T-cell (primary cell): ENCODE results near the gene P3H1. TPM values are rescaled to one million over a fixed set of nuclear protein-coding genes. Genes with fewer than 3 reads are reported as not detected.

ENCODE experiments used
- ATAC-seq, 4 experiments: fragments of 200-7000 bp in 3 of 4; fragments of 150-1000 bp in 1 of 4; cut with Tn5 transposase; replicated peaks in 1 of 4; 1 replicate in 3 of 4; 2 replicates in 1 of 4; pipeline ENCODE4 v1.10.0; 2021; ENCODE audit warnings: moderate library complexity in 3 of 4, mild to moderate bottlenecking in 2 of 4, moderate number of reproducible peaks in 1 of 4
- CTCF ChIA-PET, 2 donors: fragments of 300-600 bp; sonication (Branson Sonifier 250); formaldehyde crosslinking; loops; one replicate each; lab custom pipeline; 2022; ENCODE audit warnings: antibody characterized with exemption in 2 of 2; lab: Charles Lee
- POLR2A ChIA-PET, 2 donors: fragments of 300-600 bp; sonication (Branson Sonifier 250); formaldehyde crosslinking; loops; one replicate each; lab custom pipeline; 2022; ENCODE audit warnings: antibody characterized with exemption in 2 of 2; lab: Charles Lee
- DNase-seq, 35 experiments: peaks; one replicate each; pipeline versions ENCODE4 v3.0.0 to v3.0.0-alpha.2; 2013 to 2023
- H3K27ac ChIP-seq: one replicate; pipeline ENCODE4 v1.5.1; 2013; ENCODE audit warnings: low read length
- H3K27me3 ChIP-seq, 2 experiments: replicated peaks in 1 of 2; 1 replicate in 1 of 2; 2 replicates in 1 of 2; pipeline versions ENCODE4 v1.6.1 to v1.7.0; 2013; ENCODE audit warnings: low read length in 1 of 2, mixed read lengths in 1 of 2; ENCODE audit not compliant: control insufficient read depth in 2 of 2, insufficient read depth in 2 of 2; ENCODE audit errors: extremely low read depth in 1 of 2
- H3K36me3 ChIP-seq, 2 donors: 1 replicate in 1 of 2; 2 replicates in 1 of 2; pipeline versions ENCODE4 v1.6.1 to v1.7.0; 2013; ENCODE audit warnings: low read length in 1 of 2; ENCODE audit not compliant: control insufficient read depth in 2 of 2, insufficient read depth in 1 of 2; ENCODE audit errors: extremely low read depth in 1 of 2
- H3K4me1 ChIP-seq, 2 experiments: 1 replicate in 1 of 2; 2 replicates in 1 of 2; pipeline versions ENCODE4 v1.6.1 to v1.7.0; 2013; ENCODE audit warnings: low read length in 2 of 2, mixed read lengths in 1 of 2; ENCODE audit not compliant: insufficient read depth in 2 of 2, control insufficient read depth in 1 of 2; ENCODE audit errors: extremely low read depth in 1 of 2
- H3K4me3 ChIP-seq, 2 donors: 1 replicate in 1 of 2; 2 replicates in 1 of 2; pipeline versions ENCODE4 v1.5.1 to v1.7.0; 2013; ENCODE audit warnings: mild to moderate bottlenecking in 2 of 2, low read length in 1 of 2, moderate library complexity in 1 of 2; ENCODE audit not compliant: control insufficient read depth in 1 of 2; ENCODE audit errors: extremely low read depth in 1 of 2
- H3K9me3 ChIP-seq: 2 replicates; pipeline ENCODE4 v1.7.0; 2013
- H3K27ac Mint-ChIP-seq, 2 donors: one replicate each; pipeline ENCODE4 v1.8.0; 2020 to 2021; ENCODE audit warnings: mild to moderate bottlenecking in 2 of 2, mixed read lengths in 2 of 2
- H3K27me3 Mint-ChIP-seq, 2 donors: one replicate each; pipeline ENCODE4 v1.8.0; 2021 to 2022; ENCODE audit warnings: mixed read lengths in 2 of 2
- H3K36me3 Mint-ChIP-seq: one replicate; pipeline ENCODE4 v1.8.0; 2021; ENCODE audit warnings: mixed read lengths
- H3K4me1 Mint-ChIP-seq, 3 donors: one replicate each; pipeline ENCODE4 v1.8.0; 2020 to 2022; ENCODE audit warnings: mixed read lengths in 3 of 3, mild to moderate bottlenecking in 1 of 3
- H3K4me3 Mint-ChIP-seq, 3 donors: one replicate each; pipeline ENCODE4 v1.8.0; 2020 to 2022; ENCODE audit warnings: mild to moderate bottlenecking in 3 of 3, mixed read lengths in 3 of 3, moderate library complexity in 3 of 3
- H3K9me3 Mint-ChIP-seq, 3 donors: one replicate each; pipeline ENCODE4 v1.8.0; 2020 to 2022; ENCODE audit warnings: mixed read lengths in 3 of 3
- WGBS: methylation state at CpG from one replicate; pipeline ENCODE4 v1.1.5; 2013; ENCODE audit warnings: missing lambda C conversion rate; ENCODE audit not compliant: insufficient coverage; 5-methylcytosine and 5-hydroxymethylcytosine counted together
- total RNA-seq, 35 experiments: library from RNA in 6 of 35; stranded (reverse) in 6 of 35; fragments of 120-200 nt in 1 of 35; gene quantifications; one replicate each; pipeline versions ENCODE4 v1.2.1 to v1.2.4 and lab custom pipeline; 2013 to 2026

Gene P3H1
- total RNA-seq, 5 donors from 2014 or later (not counting 1 experiment from before 2014, with no cell fraction given) = 23.5 to 62.9 (median 58.3) TPM

GRCh38 chr1:42737257-42737656, 29.6 kb downstream of the P3H1 start:
- Mint-ChIP-seq H3K9me3 (no peaks in the 10 kb centered on the region), H3K27ac (peak overlapping the region; percentile 40 to 64), H3K4me3 (no peak overlapping the region), H3K27me3 (peaks cover 0 to 2% of the 10 kb centered on the region in 2 donors), H3K36me3 (no peaks in the 10 kb centered on the region), H3K4me1 (peaks cover 8 to 11% (median 9%) of the 10 kb centered on the region in 3 donors)
- no peaks in the 10 kb centered on the region for H3K36me3 ChIP-seq
- H3K9me3 ChIP-seq = no peaks in the 10 kb centered on the region
- H3K4me1 ChIP-seq = peaks cover 0 to 7% of the 10 kb centered on the region in 2 experiments
- 15% methylated on average over 5 of the region's 5 CpGs for whole genome bisulfite sequencing
- H3K27me3 ChIP-seq = peaks cover 0 to 12% of the 10 kb centered on the region in 2 experiments
- no peak overlapping the region for H3K27ac ChIP-seq
- DNase-seq (peak in 2 of 35 experiments; percentile 17 to 21), ATAC-seq (peak in 2 of 4 experiments; percentile 36 to 39)
- CTCF ChIA-PET = interaction anchor here in 1 of 2 donors (0.6 kb wide), 1 partner anchor 159 kb away, joined by 3 read pairs; no protein-coding TSS in a partner anchor
- H3K4me3 ChIP-seq = no peak overlapping the region
- POLR2A ChIA-PET = interaction anchor here in 1 of 2 donors (0.6 kb wide), 2 partner anchors 15 to 81 kb away, joined by 3 read pairs; no protein-coding TSS in a partner anchor

- ATAC-seq = no peak
These were observed 30.1 kb downstream of the P3H1 start for GRCh38 chr1:42736571-42737200.

GRCh38 chr1:42736152-42736551, 30.7 kb downstream of the P3H1 start:
- ChIA-PET CTCF (no interaction called here), POLR2A (no interaction called here)
- Mint-ChIP-seq H3K27ac (no peak overlapping the region), H3K27me3 (peaks cover 0 to 2% of the 10 kb centered on the region in 2 donors), H3K36me3 (no peaks in the 10 kb centered on the region), H3K4me1 (peaks cover 8 to 11% (median 9%) of the 10 kb centered on the region in 3 donors), H3K4me3 (no peak overlapping the region), H3K9me3 (no peaks in the 10 kb centered on the region)
- H3K27ac ChIP-seq = no peak overlapping the region
- peaks cover 0 to 7% of the 10 kb centered on the region in 2 experiments for H3K4me1 ChIP-seq
- ATAC-seq = no peak
- H3K36me3 ChIP-seq = no peaks in the 10 kb centered on the region
- DNase-seq = no peak
- peaks cover 0 to 14% of the 10 kb centered on the region in 2 experiments for H3K27me3 ChIP-seq
- no peak overlapping the region for H3K4me3 ChIP-seq
- no peaks in the 10 kb centered on the region for H3K9me3 ChIP-seq
- 100% methylated on average over 1 of the region's 4 CpGs for WGBS

More at GRCh38 chr1:42736571-42737200, 30.1 kb downstream of the P3H1 start:
- H3K4me1 Mint-ChIP-seq = peaks cover 8 to 11% (median 9%) of the 10 kb centered on the region in 3 donors
- Histone ChIP-seq H3K4me1 (peaks cover 0 to 7% of the 10 kb centered on the region in 2 experiments), H3K9me3 (no peaks in the 10 kb centered on the region), H3K27me3 (peaks cover 0 to 14% of the 10 kb centered on the region in 2 experiments), H3K36me3 (no peaks in the 10 kb centered on the region), H3K4me3 (no peak overlapping the region), H3K27ac (no peak overlapping the region)
- H3K4me3 Mint-ChIP-seq = no peak overlapping the region
- peak overlapping the region in 1 of 2 donors; percentile 64 for H3K27ac Mint-ChIP-seq
- DNase-seq = no peak
- peaks cover 0 to 2% of the 10 kb centered on the region in 2 donors for H3K27me3 Mint-ChIP-seq
- H3K9me3 Mint-ChIP-seq = no peaks in the 10 kb centered on the region
- WGBS = 96% methylated on average over 6 of the region's 8 CpGs
- POLR2A ChIA-PET = interaction anchor here in 1 of 2 donors (0.6 kb wide), 1 partner anchor 81 kb away, joined by 3 read pairs; no protein-coding TSS in a partner anchor
- CTCF ChIA-PET = interaction anchor here in 1 of 2 donors (0.6 kb wide), 1 partner anchor 158 kb away, joined by 3 read pairs; no protein-coding TSS in a partner anchor
- H3K36me3 Mint-ChIP-seq = no peaks in the 10 kb centered on the region

- H3K27ac ChIP-seq = no peak overlapping the region
- no peaks in the 10 kb centered on the region for H3K36me3 ChIP-seq
- peaks cover 0 to 14% of the 10 kb centered on the region in 2 experiments for H3K27me3 ChIP-seq
- peaks cover 0 to 2% of the 10 kb centered on the region in 2 donors for H3K27me3 Mint-ChIP-seq
- H3K4me1 Mint-ChIP-seq = peaks cover 8 to 11% (median 9%) of the 10 kb centered on the region in 3 donors
- DNase-seq (no peak), ATAC-seq (no peak)
- ChIA-PET CTCF (no interaction called here), POLR2A (no interaction called here)
- H3K4me3 Mint-ChIP-seq = no peak overlapping the region
- peaks cover 0 to 7% of the 10 kb centered on the region in 2 experiments for H3K4me1 ChIP-seq
- WGBS = 85% methylated on average over 9 of the region's 14 CpGs
- no peaks in the 10 kb centered on the region for H3K9me3 Mint-ChIP-seq
- no peaks in the 10 kb centered on the region for H3K36me3 Mint-ChIP-seq
- H3K27ac Mint-ChIP-seq = no peak overlapping the region
- H3K4me3 ChIP-seq = no peak overlapping the region
- H3K9me3 ChIP-seq = no peaks in the 10 kb centered on the region
These were observed 31.2 kb downstream of the P3H1 start for GRCh38 chr1:42735477-42736105.

GRCh38 chr1:42735056-42735455, 31.8 kb downstream of the P3H1 start:
- POLR2A ChIA-PET = no interaction called here
- WGBS = 86% methylated on average over 6 of the region's 11 CpGs
- CTCF ChIA-PET = no interaction called here
- peaks cover 0 to 2% of the 10 kb centered on the region in 2 donors for H3K27me3 Mint-ChIP-seq
- H3K4me3 Mint-ChIP-seq = no peak overlapping the region
- H3K4me1 Mint-ChIP-seq = peaks cover 8 to 11% (median 9%) of the 10 kb centered on the region in 3 donors
- no peak overlapping the region for H3K27ac Mint-ChIP-seq
- no peaks in the 10 kb centered on the region for H3K9me3 ChIP-seq
- H3K36me3 ChIP-seq = no peaks in the 10 kb centered on the region
- no peak overlapping the region for H3K27ac ChIP-seq
- DNase-seq (no peak), ATAC-seq (no peak)
- no peak overlapping the region for H3K4me3 ChIP-seq
- H3K4me1 ChIP-seq = peaks cover 0 to 7% of the 10 kb centered on the region in 2 experiments
- H3K36me3 Mint-ChIP-seq = no peaks in the 10 kb centered on the region
- H3K27me3 ChIP-seq = peaks cover 0 to 14% of the 10 kb centered on the region in 2 experiments
- H3K9me3 Mint-ChIP-seq = no peaks in the 10 kb centered on the region

GRCh38 chr1:42734201-42735035, 32.4 kb downstream of the P3H1 start:
- Mint-ChIP-seq H3K36me3 (no peaks in the 10 kb centered on the region), H3K4me3 (no peak overlapping the region), H3K27ac (no peak overlapping the region), H3K4me1 (peaks cover 8 to 11% (median 9%) of the 10 kb centered on the region in 3 donors), H3K9me3 (no peaks in the 10 kb centered on the region), H3K27me3 (peaks cover 0 to 2% of the 10 kb centered on the region in 2 donors)
- DNase-seq (no peak), ATAC-seq (no peak)
- Histone ChIP-seq H3K9me3 (no peaks in the 10 kb centered on the region), H3K4me3 (no peak overlapping the region), H3K36me3 (no peaks in the 10 kb centered on the region), H3K27ac (no peak overlapping the region), H3K27me3 (peaks cover 0 to 14% of the 10 kb centered on the region in 2 experiments), H3K4me1 (peaks cover 0 to 7% of the 10 kb centered on the region in 2 experiments)
- ChIA-PET POLR2A (no interaction called here), CTCF (no interaction called here)
- WGBS = 43% methylated on average over 1 of the region's 7 CpGs
